GM12891 (cell line): ENCODE results near the gene CNTNAP3.
"Not testable (repeated sequence)": the region's sequence is repeated elsewhere in the genome, so short reads cannot be mapped to it uniquely, and the experiment has no call there.

Experiments
- PAX5 ChIP-seq: IDR thresholded peaks from 2 replicates; pipeline ENCODE4 v1.6.1; 2011; ENCODE audit warnings: low read length, moderate library complexity, mild to moderate bottlenecking; ENCODE audit not compliant: insufficient read depth, severe bottlenecking
- POLR2A ChIP-seq: IDR thresholded peaks from 2 replicates; pipeline ENCODE4 v1.6.1; 2011; ENCODE audit warnings: low read depth, low read length, control low read depth
- POLR2AphosphoS5 ChIP-seq: IDR thresholded peaks from 2 replicates; pipeline ENCODE4 v1.6.1; 2011; ENCODE audit warnings: low read depth, low read length, control low read depth
- POU2F2 ChIP-seq: IDR thresholded peaks from 2 replicates; pipeline ENCODE4 v1.6.1; 2011; ENCODE audit warnings: low read depth, mild to moderate bottlenecking, control low read depth, low read length, moderate library complexity
- SPI1 ChIP-seq: IDR thresholded peaks from 2 replicates; pipeline ENCODE4 v1.6.1; 2011; ENCODE audit warnings: low read depth, low read length, control low read depth
- TAF1 ChIP-seq: IDR thresholded peaks from 2 replicates; pipeline ENCODE4 v1.6.1; 2011; ENCODE audit warnings: low read depth, low read length, control low read depth

GRCh38 chr9:39157714-39158113, 130.3 kb downstream of the CNTNAP3 start:
- not testable (repeated sequence) for TF ChIP-seq POLR2AphosphoS5, POLR2A, TAF1, POU2F2, SPI1, PAX5
